NCI-H510A (cell line): ENCODE measurements around the gene SAXO1.
"Not testable (repeated sequence)": the region's sequence is repeated elsewhere in the genome, so short reads cannot be mapped to it uniquely, and the experiment has no call there.

ENCODE experiments used
- DNase-seq: peaks from one replicate; lab custom pipeline; 2025; lab: John Stamatoyannopoulos, UW

SAXO1 gene

DNA sequence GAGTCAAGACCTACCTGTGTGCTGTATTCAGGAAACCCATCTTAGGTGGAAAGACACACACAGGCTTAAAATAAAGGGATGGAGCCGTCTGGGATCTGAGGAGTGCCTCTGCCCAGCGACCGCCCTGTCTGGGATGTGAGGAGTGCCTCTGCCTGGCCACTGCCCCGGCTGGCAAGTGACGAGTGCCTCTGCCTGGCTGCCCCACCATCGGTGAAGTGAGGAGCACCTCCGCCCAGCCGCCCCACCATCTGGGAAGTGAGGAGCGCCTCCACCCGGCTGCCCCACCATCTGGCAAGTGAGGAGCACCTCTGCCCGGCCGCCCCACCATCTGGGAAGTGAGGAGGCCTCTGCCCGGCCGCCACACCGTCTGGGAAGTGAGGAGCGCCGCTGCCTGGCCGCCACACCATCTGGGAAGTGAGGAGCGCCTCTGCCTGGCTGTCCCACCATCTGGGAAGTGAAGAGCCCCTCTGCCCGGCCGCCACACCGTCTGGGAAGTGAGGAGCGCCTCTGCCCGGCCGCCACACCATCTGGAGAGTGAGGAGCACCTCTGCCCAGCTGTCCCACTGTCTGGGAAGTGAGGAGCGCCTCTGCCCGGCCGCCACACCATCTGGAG is 33.7 kb downstream of the SAXO1 start:
- DNase-seq = no peak

DNA sequence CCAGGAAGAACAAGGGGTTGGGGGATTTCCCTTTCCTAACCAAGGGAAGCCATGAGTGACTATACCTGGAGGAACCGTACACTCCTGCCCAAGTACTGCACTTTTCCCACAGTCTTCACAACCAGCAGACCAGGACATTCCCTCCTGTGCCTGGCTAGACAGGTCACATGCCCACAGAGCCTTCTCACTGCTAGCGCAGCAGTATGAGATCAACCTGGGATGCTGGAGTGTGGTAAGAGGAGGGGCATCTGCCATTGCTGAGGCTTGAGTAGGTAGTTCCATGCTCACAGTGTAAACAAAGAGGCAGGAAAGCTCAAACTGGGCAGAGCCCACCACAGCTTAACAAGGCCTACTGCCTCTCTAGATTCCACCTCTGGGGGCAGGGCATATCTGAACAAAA is 35.9 kb downstream of the SAXO1 start:
- DNase-seq = no peak

DNA sequence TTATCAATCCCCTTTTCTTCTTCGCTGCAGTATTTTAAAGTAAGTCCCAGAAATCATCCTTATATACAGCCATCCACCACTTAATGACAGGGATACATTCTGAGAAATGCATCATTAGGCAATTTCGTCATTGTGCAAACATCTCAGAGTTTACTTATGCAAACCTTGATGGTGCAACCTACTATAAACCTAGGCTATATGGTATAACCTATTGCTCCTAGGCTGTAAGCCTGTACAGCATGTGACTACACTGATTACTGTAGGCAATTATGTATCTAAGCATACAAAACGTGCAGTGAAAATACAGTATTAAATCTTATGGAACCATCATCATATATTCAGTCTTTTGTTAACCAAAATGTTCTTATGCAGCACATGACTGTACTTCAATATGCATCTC is 36.8 kb downstream of the SAXO1 start:
- no peak for DNase-seq

DNA sequence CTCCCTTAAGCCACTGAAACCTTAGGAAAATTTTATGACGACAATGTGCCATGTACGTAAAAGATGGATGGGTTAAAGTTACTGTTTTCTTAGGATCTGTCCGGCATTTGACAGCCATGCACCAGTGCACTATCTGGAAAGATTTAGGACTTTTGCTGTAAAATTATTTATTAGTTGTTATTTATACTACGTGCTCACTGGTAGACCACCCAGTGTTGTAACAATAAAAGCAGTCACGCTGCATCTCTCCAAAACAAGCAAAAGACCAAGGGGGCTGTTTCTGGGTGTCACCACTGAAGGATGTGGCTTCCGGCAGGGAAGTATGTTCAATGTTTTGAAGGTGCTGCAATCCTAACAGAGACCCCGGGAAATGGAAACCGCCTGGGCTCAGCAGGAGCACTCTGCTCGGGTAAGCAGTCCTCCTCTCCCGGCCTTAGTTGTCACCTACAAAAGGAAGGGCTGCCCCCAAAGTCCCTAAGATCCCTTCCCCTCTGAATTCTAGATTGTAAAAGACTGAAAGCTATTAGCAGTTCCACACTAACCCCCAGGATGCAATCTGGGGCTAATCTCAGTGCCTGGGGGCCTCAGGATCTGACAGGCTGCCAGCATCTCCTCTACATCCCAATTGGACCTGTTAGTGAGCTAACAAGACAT is 38.6 kb downstream of the SAXO1 start:
- no peak for DNase-seq

DNA sequence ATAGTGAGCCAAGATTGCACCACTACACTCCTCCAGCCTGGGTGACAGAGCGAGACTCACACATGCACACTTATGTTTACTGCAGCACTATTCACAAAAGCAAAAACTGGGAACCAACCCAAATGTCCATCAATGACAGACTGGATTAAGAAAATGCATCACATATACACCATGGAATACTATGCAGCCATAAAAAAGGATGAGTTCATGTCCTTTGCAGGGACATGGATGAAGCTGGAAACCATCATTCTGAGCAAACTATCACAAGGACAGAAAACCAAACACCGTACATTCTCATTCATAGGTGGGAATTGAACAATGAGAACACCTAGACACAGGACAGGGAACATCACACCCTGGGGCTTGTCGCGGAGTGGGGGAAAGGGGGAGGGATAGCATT is 41.8 kb downstream of the SAXO1 start:
- DNase-seq = not testable (repeated sequence)

DNA sequence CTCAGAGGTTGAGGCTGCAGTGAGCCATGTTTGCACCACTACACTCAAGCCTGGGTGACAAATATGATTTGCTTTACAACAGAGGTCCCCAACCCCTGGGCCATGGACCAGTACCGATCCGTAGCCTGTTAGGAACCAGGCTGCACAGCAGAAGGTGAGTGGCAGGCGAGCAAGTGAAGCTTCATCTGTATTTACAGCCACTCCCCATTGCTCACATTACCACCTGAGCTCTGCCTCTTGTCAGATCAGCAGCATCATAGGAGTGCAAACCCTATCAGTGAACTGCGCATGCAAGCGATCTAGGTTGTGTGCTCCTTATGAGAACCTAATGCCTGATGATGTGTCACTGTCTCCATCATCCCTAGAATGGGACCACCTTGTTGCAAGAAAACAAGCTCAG is 42.5 kb downstream of the SAXO1 start:
- DNase-seq = no peak

DNA sequence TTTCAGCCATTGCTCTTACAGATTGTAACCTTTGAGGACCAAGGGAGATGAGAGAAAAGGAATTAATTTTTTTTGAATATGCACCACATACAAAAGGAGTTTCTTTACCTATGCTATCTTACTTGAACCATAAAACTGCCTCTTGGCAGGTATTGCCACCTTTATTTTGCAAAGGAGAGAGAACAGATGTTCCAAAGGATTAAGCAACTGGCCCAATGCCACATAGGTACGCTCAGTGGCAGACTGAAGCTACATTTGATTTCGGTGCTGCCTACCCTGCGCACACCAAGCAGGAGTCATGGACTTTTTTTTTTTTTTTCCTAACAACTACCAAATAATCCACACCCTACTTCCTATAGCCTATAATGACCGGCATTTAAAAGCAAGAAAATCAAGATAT is 43.1 kb downstream of the SAXO1 start:
- no peak for DNase-seq

DNA sequence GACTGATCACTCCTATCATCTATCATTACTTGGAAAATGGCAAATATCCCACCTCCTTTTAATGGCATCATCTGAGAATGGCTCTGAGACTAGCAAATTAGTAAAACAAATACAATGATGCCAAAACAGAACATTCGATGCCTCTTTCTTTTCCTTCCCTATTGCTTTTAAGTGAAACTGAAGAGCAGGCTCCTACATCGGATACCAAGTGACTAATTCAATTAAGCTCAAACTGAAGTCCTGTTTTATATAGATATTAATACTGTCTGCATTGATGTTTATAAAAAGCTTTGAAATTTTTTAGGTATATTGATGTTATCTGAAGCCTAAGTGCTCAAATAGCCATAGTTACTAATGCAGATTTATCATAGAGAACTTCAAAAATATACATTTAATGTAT is 43.9 kb downstream of the SAXO1 start:
- no peak for DNase-seq

DNA sequence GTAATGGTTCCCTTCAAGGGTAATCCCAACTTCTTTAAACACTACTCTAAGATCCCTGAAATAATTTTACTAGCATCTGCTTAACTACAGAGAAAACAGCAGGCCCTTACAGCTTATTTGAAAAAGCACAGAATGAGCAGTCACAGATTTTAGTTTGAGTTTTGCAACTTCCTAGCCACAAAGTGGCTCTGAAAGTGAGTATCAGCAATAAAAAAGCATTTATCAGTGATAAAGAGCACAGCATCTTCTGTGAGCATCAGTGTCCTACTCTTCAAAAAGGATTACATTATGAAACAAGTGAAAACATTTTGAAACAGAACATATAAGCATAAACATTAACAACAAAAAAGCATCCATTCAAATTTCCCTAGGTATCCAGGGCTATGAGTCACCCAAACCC is 45.0 kb downstream of the SAXO1 start:
- DNase-seq = no peak

DNA sequence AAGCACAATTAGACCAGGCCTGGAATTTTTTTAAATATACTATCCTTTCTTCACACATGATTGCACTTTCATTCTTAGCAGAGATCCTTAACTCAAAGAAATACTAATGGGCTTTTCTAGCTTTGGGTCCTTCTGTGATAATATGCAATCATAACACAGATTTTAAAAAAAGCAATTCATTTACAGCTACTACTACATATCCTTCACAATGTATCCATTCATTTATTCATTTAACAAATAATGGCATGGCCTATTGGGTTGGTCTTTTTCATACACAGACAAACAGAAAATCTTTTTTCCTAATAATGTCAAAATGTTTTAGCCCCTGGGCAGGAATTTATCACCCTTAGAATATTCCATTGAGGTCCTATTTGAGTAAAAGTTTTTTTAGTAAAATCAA is 47.0 kb downstream of the SAXO1 start:
- DNase-seq = no peak

DNA sequence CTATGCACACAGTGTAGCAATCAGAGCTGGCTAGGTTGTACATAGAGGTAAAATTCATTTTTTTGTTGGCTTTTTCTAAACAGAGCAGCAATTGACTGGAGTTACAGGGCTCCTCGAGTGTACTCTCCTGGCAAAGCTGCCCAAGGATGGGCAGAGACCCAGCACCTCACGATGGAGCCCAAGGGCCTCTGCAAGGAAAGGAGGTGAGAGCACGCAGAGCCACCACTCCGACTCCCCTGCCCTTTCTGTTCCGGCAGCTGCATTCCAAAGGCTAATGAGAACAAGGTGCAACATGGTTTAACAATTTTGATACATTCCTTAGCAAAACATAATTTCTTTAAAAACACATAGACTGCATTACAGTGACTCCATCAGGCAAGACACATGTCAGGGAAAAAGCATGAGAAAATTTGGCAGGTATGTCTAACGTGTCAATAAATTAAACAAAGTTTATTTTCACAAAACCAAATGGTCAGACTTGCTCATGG is 47.5 kb downstream of the SAXO1 start:
- DNase-seq = no peak

DNA sequence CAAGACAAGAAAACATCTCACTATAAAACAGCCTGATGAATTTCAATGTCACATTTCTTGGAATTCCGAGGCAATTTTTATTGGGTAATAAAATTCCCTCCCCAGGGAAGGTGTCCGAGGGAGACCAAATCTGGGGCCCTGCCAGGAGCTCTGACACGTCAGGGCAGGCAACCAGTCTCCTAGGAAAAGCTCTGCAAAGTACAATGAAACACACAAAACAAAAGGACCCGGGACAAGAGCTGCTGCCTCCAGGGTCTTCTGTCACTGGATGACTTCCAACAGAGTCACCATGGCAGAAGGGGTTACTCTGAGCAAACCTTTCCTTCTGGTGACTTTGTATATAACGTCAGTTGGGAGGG is 50.8 kb downstream of the SAXO1 start:
- DNase-seq = no peak

DNA sequence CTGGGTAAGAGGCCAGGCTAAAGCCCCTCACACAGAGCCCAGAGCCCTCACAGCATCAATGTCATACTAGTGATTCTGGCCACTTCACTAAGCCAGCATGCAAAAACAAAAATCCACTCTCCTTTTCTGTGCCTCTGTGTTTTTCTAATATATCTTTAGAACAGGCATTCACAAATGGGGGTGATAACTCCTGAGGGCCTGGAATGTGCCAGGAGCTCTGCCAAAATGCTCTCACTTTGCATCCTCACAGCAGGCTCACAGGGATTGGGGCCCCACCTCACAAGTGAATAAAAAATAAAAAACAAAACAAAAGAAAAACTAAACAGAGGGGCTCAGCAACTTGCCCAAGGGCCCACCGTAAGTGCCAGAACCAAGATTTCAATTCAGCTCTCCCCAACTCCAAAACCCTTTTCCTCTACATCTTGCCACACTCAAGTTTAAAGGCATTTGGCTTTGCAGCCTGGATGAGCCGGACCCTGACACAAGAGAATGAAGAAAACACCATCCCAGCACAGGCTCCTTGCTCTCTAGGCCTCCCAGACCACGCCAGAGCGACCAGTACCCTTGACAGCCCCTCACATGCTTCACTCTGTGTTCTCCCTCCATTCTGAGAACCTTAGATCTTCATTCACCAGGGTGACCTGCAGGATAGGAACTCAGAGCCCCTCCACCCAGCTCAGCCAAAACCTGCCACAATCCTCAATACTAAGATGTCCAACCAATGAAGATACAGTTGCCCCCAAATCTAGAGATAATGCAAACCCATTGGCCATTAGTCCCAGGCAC is 51.3 kb downstream of the SAXO1 start:
- no peak for DNase-seq

DNA sequence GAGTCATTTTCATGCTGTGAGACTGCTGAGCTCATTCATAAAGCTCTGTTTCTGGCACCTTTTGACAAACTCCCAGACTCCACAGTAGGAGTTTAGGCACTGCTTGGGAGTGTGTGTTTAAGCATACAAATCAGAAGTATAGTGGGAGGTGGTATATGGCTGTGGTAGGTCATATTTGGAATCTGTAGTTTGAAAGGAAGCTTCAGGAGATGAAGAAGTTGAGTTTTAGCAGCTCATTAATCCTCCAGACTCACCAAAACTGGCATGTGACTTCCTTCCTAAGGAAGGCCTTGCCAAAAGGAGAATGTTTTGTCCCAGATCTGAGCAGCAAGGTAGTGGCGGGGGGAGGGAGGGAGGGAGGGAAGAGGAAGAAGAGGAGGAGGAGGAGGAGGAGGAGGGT is 52.8 kb downstream of the SAXO1 start:
- no peak for DNase-seq

DNA sequence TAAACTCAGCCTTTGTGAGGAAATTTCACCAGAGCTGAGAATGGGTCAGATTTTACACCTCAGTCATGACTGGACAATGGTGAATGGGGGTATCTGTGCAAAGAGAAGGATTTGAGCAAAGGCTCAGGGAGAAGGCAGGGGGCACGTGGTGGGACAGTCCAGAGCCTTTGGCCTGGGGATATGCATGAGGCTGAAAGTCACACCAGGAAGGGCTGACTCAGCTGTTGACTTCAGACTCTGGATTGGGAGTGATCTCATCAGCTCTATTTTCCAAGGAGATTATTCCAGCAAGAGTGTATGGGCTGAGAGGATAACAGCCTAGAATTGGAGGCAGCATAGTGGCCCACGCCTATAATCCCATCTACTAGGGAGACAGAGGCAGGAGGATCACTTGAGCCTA is 53.6 kb downstream of the SAXO1 start:
- no peak for DNase-seq

DNA sequence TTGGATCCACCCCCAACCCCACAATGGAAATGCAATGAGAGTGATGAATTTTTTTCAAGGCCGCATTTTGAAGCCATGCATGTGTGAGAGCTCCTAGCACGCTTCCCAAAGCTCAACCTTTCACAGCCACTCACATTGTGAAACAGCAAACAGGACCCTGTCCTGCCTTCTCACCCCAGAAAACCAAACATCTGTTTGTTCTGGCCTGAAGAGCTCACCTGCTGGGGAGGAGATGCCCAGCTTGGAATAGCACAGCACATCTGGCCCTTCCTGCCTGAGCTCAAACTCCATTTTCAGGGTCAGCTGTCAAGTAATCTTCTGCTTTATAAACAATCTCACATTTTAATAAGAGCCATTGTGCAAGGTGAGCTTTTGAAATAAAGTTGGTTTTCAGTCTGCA is 54.8 kb downstream of the SAXO1 start:
- DNase-seq = no peak

DNA sequence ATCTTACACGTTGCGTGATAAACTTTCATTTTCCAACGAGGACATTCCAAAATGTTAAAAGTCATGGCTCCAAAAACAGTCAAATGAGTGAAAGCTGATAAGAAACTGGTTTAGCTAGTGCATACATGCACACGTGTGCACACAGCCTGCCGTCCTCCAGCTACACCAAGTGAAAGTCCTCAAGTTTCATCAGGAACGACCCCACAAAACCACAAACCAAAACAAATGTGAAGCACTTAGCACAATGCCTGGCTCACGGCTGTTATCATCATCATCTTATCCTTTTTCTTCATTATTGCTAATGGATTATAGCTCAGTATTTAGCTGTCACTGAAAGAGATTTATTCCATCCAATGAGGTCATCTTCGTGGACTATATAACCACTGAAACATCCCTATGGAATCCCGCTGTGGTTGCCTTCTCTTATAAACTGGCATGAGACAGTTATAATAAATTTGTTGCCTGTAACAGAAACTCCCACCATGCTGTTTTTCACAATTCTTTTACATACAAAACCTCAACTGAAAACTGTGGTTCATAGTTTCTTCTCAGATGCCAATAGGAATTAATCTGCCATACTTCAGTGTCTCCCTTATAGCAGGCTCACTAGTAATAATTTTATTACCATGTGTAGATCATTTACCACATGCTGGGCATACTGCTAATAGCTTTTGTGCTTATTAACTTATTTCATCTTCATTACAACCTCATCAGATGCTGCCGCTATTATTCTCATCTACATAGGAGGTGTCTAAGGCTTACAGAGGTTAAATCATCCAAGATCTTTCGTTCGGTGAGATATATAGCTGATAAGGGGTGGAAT is 56.1 kb downstream of the SAXO1 start:
- DNase-seq = no peak

DNA sequence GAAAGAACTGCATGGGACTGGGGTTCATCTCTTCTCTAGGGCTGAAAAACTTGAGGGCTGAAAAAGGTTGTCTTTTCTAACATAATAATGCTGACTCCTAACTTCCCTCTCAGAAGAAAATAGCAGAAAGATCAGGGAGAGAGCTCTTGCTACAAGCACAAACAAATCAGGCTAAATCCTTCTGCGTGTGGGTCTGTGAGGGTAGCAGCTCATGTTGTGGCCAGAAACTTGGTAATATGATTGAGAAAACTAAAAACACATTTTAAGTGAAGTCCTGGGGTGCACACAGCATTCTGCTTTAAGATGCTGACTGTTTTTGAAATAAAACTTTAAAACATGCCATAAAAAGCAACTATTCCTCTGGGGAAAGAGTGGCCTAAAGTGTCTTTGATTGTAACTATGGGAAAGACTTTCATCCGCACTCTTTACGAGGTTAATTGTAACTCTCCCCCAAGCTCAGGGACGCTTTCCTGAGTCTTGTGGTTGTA is 56.7 kb downstream of the SAXO1 start:
- no peak for DNase-seq

DNA sequence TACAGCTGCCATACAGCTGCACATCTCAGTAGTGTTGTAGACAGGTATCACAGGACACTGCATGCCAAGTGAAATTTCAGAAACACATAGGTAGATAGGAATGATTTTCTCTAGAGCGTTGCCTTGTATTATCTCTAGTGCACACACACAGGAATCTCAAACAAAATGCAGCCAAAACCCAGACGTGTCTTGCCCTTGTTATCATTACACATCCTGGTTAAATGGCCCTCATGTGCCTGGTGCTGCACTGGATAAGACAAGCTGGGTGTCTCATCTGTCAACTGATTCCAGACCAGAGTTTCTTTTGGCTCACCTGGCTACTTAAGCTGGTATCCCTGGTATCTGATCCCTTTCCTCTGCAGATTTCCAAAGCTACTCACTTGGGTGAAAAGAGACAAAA is 59.7 kb downstream of the SAXO1 start:
- DNase-seq = no peak

DNA sequence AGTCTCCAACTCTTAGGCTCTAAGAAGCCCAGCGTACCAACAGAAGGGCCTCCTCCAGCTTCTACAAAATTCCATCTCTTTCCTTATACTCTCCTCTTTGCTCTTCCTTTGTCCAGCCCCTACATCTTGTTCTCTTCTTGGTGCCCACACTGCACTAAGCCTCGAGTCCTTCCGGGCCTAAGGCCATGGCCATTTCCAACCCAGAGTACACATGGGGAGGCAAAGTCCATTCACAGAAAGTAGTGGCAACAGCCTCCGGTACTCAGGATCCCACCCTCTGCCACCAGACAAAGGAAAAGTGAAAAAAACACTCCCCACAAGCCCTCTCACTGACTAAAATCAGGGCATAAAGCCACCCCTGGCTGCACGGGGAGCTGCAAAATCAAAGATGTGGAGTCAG is 60.3 kb downstream of the SAXO1 start:
- no peak for DNase-seq

DNA sequence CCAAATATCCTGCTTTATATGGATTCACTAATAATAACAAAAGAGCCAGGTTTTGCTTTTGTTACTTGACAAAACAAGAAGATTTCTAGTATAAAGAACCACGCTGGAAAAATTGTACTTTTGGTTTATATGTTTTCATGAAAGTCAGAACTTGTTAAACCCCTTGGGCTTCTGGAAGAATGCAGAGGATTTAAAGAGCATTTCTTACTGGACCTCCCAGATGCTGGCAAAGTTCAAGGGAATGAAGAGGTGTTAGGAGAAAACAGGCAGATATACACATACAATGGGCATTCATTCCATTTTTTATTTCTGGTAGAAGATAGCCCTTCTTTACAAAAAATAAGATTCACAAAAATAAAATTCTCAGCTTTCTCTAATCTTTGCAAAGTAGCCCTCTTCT is 61.1 kb downstream of the SAXO1 start:
- no peak for DNase-seq

DNA sequence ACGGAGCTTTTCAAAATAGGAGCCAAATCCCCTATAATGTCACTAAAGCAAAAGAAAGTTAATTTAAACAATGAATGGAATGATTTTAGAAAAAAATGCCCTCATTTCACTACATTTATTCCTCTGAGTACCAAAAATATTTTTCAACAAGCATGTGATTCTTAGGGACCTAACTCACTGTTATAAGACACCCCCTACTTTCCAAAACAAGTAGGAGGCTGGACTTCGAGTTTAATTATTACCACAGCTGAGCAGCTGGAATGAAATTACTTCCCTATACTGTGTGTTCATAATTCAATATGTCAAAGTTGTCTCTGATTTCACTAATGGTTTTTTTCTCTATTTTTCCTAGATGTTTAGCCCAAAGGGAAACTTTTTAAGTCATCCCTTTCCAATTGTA is 61.6 kb downstream of the SAXO1 start:
- DNase-seq = no peak
